ENCODE results near the gene GTPBP1.

The GTPBP1 gene

DNA sequence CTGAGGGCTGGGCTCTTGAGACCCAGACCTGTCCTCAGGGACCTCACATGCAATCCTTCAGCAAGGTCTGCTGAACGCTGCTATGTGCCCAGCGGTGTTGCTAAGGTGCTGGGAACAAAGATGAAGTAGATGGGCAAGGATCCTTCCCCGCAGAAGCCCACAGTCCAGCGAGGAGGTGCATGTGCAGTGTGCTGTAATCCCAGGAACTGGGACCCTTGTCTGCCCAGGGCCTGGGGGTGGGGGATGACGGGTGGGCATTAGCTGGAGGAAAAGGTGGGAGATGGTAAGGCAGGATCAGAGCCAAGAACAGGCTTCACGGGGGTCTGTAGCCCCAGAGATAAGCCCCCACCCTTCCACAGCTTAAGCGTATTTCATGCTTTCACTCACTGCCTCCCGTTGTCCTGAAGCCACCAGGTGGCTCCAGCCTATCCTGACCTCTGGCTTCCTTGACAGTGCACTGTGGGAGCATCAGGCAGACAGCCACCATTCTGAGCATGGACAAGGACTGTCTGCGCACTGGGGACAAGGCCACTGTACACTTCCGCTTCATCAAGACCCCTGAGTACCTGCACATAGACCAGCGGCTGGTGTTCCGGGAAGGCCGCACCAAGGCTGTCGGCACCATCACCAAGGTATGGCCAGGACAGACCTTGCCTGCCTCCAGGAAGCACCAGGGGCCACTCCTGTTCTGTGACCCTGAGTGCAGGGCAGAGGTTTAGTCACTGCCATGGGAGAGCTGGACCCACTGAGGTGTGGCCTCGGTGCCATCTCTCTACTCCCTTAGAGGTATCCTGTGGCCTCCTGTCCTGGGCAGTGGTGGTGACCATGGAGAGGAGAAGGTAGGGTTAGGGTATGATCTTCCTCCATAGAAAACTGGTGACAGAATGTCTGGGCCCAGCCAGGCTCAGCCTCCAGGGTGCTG lies 22.0 kb downstream of the GTPBP1 start:
- no peak for DNase-seq

DNA sequence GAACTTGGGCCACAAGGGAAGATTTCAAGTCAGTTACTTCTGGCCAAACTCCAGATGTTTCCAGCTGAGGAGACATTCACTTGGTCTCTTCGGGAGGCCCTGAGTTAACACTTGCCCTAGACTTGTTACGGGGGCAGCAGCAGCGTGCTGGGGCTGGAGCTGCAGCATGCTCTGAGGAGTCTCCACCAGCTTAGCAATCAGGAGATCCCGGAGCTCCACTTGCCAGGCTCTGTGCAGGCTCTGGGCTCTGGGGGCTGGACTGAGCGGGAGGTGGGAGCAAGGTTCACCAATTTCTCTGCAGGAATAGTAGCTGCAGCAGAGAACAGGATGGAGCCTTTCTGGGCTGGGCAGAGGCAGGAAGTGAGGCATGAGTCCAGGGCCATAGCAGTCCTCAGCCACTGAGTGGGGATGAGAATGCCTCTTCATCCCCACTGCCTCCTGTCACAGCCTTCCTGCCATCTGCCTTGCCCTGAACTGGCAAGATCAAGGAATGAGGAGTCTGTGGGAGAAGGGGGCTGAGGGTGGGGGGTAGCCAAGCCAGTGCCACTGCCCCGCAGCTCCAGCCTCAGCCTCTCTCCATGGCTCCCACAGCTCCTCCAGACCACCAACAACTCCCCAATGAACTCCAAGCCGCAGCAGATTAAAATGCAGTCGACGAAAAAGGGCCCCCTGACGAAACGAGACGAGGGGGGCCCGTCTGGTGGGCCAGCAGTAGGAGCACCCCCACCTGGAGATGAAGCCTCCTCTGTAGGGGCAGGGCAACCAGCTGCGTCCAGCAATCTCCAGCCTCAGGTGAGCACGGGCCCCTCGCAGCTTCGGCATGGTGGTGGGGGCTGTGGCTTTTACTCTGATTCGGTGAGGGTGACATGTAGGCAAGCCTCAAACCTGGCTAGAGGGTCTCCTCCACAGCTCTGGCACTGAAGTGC lies 23.4 kb downstream of the GTPBP1 start:
- no peak for DNase-seq

DNA sequence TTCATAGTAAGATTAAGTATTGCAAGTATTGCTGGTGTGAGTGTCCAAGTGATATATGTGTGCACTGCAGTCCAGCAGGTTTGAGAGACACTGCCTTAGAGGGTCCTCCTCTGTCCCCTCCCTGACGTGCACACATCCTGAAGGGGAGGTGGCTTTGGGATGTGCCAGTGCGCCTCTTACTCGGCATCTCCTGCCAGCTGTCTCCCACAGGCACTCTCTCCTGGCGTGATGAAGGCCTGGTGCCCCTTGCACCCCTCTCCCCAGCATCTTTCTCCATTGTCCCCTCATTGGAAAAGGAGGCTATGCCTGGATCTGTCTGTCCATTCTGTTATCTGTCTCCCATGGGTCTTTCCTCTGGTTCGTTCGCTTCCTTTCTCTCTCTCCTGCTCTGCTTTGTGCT lies 24.2 kb downstream of the GTPBP1 start:
- DNase-seq: no peak

DNA sequence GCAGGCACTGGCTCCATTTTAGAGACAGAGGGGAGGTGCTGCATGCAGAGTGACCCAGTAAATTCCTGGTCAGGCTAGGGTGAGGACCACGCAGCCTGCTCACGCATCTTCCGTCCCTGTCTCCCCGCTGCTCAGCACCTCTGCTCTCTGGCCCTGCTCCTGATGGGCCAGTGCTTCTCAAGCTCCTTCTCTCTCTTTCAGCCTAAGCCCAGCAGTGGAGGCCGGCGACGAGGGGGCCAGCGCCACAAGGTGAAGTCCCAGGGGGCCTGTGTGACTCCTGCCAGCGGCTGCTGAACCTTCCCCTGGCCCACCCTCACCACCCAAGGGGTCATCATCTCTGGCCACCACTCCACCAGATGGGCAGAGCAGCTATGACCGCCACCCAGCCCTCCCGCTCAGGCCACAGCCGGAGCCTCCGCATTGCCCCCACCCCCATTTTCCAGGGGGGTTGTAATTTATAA lies 24.7 kb downstream of the GTPBP1 start:
- DNase-seq: no peak

DNA sequence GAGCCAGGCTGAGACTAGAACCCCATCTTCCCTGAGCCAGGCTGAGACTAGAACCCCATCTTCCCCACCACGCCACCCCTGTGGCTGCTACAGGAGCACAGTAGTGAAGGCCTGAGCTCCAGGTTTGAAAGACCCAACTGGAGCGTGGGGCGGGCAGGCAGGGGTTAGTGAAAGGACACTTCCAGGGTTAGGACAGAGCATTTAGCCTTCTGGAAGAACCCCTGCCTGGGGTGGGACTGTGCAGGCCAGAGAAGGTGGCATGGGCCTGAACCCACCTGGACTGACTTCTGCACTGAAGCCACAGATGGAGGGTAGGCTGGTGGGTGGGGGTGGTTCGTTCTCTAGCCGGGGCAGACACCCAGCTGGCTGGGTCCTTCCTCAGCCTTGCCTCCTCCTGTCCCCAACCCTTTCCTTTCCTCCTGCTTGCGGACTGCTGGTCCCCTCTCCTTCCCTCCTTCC lies 26.0 kb downstream of the GTPBP1 start:
- DNase-seq: peak in 1 of 6 experiments; percentile 37

DNA sequence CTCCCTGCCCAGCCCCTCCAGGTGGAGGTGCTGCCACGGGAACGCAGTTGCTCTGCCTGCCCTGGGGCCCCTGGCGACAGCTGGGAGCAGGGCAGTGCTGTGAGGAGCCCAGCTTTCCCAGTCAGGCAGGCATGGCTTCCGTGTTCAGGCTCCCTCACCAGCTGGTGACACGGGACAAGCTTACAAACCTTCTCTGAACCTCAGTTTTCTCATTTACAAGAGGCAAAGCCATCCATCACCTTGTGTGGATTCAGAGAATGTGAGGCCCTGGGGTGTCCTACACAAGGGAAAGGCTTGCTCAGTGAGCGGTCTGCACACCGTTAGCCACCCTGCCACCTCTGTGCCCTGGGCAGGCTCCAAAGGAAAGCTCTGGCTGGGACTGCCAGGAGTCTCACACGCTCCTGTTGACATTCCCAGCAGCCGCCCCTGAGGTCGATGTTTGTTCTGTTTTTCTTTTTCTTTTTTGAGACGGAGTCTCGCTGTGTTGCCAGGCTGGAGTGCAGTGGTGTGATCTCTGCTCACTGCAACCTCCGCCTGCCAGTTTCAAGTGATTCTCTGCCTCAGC lies 26.6 kb downstream of the GTPBP1 start:
- DNase-seq: peak in 1 of 6 experiments; percentile 40

DNA sequence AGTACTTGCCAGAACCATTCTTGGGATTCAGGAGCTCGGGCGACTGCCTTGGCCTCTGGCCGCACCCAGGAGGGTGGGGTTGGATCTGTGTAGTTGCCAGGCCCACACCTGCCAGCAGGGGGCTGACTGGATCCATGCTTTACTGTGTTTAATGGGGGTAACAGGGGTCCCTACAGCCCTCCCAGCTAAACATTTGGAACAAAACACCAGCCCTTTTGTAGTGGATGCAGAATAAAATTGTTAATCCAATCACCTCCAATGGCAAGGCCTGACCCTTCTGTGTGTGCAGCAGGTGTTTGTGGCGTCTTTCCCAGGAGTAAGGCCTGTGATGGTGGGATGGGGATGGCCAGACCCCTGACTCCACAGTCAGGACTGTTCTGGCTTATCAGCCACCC lies 27.6 kb downstream of the GTPBP1 start:
- DNase-seq: peak in 5 of 6 experiments; percentile 20 to 57 (median 38)

DNA sequence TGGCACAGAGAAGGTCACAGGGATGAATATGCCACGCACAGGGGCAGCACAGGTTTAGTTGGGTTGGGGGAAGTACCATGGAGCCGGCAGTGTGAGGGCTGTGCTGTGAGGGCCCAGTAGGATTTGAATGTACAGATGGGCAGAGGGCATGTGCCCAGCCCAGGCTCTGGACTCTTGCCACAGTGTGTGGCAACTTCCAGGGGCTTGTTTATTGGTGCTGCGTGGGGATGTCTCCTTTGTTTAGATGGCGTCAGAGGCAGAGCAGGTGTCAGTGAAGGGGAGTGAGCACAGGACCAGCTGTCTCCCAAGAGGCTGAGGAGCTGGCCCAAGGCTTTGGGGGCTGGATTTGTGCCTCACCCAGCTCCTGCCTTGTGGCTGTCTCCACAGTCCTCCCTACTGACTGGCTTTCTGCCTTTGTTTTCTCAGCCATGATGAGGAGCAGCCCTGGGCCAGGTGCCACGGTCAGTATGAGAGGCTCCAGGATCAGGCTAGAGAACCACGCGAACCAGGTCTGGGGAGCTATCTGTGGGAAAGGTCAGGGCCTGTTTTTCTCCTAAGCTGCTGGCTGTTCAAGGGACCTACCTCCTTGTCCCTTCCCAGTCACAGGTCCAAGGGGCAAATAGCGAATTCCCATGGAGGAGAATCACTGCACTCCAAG lies 28.1 kb downstream of the GTPBP1 start:
- DNase-seq: peak in 1 of 6 experiments; percentile 42

DNA sequence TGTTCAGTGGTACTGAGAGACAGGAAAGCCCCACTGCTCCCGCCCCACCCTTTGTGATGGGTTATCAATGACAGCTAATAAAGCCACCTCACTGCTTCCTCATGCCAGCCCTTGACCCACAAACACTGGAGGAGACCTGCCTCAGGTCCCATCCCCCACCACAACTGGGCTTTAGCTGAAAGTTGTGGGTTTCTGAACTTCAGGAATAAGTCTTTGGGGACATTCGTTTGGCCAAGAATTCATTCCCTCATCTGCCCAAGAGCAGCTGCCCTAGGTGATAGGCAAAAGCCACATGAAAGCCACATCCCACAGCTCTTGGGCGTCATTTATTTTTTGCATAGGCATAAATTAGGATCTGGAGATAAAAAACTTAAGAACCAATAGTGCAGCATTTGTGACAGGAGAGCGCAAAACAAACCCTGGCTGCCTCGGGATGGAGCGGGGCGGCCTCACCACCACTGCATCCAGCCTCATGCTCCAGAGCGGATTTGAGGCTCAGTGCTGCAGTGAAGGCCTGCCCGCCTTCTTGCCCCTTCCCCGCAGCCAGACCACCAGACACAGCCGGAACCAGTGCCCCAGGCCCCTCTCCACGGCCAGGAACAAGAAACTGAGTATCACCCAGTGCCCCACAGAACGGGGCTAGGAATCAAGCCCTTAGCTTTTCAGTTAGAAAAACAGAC lies 28.8 kb downstream of the GTPBP1 start:
- DNase-seq: no peak

DNA sequence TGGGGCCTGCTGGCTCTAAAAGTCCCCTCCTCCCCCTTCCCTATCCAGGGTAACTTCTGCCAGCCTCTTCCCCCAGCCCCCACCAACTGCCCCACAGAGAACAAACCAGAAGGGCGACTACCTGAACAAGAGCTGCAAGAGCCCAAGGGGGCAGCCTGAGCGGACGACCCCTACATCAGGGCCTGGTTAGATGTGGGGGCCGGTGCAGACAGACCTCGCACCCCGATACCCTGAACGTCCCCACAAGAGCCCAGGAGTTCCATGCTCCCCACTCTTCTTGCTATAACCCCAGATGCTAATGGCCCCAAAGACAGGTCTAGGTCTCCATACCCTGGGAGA lies 29.4 kb downstream of the GTPBP1 start:
- no peak for DNase-seq

DNA sequence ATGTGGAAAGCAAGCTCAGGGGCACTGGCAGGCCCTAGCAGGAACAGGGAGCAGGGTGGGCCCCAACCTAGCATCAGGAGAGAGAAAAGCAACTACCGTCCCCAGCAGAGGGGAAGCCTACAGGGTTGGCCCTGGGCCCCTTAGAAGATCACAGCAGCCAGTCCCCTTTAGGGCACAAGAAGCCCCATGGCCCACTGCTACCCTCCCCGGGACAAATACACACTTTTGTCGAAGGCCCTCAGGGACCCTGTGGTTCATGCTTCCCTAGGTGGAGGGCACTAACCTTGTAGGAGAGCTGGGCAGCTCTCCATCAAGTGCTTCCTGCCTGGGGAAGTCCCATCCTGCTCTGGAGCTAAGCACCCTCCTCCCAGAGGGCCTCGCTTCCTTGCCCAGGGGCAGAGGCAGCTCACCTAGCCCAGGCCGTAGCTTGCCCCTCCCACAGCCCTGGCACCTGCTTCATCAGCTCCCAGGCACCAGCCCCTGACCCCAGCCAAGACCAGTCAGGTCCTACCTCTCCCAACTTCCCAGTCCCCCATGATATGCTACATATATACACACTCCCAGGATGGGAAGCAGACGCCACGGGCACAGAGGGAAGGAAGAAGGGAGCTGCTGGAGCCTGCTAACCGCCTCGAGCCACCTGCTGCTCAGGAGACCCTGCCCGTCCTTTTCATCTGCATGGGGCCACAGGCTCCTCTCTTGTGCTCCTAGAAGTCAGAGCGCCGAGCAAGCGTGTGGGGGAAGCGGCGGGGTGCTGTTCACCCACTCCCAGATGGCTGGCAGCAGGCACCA lies 29.9 kb downstream of the GTPBP1 start:
- peak in 1 of 6 experiments; percentile 20 for DNase-seq

DNA sequence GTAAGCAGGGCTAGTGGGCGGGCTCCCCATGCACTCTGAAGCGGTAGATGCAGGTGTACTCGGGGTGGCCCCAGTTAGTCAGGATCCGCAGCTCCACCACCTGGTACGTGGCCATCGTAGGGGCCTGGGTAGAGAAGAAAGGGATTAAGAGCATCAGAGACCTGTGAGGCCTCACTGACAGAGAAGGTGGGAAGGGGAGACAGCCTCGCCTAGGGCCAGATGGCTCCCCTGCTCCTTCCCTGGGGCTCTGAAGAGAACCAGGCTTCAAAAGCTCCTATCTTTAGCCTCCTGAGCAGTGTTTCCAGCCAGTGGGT lies 30.5 kb downstream of the GTPBP1 start:
- no peak for DNase-seq

DNA sequence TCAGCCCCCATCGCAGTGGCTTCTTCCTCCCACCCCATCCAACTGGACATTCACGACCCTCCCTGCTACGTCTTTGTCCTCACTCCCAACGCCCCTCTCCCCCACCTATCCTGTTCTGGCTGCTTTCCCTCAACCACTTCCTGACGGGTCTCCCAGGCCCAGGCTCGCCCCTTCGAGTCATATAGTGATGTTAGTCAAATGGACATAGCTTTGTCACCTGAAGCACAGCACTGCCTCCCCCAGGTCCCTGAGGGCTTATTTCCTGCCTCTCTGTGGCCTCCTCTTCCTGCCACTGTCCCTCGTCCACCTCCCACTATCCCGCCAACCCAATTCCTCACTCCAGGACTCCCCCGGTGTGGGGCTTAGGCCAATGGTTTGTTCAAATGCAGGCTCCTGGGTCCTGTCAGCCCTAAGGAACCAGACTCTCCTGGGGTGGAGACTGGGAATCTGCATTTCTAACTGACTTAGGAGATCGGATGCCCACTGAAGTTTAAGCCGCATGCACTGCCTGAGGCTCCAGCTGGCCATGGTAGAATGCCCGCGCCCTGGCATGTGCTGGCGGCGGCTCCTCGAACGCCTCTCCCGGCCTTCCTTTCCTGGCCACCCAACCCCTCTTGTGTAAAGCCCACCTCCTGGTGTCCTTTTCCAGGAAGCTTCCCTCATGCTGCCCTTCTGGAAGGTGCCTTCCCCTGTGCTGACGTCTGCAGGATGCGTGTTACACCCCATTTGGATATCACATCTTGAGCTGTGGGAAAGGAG lies 31.7 kb downstream of the GTPBP1 start:
- DNase-seq: no peak

DNA sequence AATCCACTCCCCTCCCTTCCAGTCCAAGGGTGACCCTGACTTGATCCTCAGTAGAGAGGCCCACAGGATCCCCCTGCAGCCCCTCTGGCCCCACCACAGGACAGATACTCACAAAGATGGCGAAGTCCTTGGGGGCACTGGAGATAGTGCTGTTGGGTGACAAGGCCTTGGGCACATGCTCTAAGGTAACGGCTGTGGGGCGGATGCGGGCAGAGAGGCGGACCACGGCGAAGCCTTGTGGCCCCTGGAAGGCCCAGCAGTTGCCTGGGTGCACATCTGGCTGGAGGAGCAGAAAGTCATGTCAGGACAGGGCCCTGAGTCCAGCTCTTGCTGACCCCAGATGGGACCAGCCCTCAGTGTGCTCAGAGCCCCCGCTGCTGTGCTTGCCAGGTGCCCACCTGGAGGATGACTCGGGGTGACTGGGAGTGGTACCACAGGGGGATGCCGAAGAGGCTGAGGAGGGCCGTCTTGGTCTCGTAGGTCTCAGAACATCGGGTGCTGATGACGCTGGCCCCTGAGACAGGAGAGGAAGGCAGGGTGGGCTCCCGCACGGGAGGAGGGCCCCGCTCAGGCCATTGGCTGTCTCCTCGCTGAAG lies 32.8 kb downstream of the GTPBP1 start:
- DNase-seq: no peak

DNA sequence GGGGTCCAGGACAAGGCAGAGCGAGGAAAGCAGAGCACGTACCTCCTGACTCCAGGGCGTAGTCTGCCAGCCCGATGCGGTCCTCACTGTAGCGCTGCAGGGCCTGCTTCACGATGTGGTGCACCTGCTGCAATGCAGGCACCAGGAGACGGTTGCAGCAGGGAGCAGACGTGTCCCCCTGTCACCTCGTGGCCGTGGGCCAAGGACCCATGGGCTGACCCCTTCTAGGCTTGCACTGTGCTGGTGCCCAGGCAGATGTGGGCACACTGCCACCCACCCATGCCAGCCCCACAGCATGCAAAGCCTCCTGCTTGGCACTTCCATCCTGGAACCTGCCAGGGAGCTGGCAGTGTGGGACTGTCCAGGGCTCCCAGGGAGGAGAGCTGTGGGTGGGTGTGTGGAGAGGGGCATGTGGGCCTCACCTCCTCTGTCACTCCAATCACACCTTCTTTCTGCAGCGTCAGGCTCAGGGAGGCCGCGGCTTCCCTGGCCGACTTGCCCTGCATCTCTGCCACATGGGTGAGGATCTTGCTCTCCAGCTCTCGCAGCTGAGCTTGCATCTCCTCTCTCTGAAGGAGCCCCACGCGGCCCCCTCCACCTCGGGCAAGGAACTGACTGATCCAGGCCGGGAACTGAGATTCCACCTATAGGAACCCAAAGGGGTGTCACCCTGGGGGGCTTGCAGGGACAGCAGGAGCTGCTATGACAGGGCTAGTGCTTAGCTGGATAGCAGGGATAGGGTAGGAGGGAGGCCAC lies 33.7 kb downstream of the GTPBP1 start:
- no peak for DNase-seq

DNA sequence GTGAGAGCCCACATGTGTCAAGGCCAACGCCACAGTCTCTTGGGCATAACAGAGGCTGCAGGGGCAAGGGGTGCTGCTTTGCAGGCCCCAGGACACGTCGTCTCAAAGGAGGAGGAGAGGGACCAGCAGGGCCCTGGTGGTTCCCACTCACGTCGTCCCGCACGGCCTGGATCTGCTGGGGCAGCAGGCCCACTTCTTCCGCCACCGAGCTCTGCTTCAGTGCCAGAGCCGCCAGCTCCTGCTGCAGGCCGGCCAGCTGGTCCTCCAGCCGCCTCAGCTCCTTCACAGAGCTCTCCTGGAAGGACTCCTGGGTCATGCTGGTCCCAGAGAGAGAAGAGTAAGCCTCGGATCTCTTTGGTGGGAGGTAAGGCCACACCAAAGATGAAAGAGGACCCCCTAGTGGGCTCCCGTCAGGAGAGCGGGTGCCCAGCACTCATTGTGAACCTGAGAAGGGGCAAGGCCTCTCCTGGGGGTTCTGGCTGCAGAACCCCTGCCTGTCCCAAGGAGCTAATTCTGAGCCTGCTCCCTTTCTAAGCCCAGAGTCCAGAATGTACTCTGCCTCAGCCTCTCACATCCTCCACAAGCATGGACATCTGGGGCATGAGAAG lies 34.5 kb downstream of the GTPBP1 start:
- no peak for DNase-seq

DNA sequence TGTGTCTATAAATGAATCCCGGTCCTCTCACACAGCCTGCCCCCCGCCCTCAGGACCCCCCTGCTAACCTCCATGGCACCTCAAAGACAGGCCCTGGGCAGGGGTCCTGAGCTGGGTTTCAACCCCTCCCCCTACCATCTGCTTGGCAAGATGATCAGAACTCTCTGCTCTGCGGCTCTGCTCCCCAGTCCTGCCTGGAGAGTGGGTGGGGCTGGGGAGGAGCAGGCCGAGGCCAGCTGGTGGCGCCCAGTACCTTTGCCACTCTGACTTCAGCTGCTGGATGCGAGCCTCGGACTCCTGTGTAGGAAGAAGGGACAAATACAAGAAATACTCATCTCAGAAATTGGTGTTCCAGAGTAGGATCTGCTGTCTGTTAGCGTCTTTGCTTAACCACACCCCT lies 35.0 kb downstream of the GTPBP1 start:
- DNase-seq: no peak

DNA sequence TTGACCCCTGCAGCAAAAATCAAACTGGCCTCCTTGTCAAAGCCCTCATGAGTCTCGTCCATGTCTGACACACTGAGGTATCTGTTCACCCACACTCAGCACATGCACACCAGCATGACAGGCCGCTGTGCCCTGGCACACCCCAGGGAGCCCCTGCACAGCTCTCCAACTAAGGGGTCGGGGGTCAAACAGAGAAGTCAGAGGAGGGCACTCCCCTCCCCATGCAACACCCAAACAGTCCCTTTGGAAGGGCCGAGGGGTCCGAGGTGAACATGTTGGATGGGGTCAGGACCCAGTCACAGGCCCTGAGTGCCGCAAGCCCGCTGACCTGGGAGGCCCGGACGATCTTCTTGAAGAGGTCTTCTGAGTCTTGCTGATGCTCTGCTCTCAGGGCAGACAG lies 35.4 kb downstream of the GTPBP1 start:
- no peak for DNase-seq

DNA sequence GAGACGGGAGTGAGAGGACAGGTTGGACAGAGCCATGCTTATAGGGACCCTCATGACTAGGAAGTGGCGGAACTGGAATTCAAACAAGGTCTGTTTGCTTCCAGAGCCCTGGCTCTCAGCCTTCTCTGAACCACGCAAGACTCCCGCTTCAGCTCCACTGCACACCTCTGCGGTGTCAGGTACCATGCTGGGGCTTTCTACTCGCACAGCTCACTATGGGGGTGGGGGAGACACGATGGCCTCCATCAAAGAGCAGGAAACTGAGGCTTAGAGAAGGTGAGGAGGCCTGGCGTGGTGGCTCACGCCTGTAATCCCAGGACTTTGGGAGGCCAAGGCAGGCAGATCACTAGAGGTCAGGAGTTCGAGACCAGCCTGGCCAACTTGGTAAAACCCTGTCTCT lies 35.8 kb downstream of the GTPBP1 start:
- DNase-seq: no peak

Data from stimulated activated naive CD4-positive, alpha-beta T cell (primary cell).